WERI-Rb-1 (cell line): ENCODE data around the gene MAN1C1.

Experiments used
- DNase-seq: peaks from one replicate; pipeline ENCODE4 v3.0.0-alpha.2; 2020
- H3K27ac ChIP-seq: fragments of 250-450 bp; sonication (Bioruptor Pico); 2 replicates; pipeline ENCODE4 v1.5.1; 2020; ENCODE audit warnings: mild to moderate bottlenecking, moderate library complexity
- H3K27me3 ChIP-seq: fragments of 250-450 bp; sonication (Bioruptor Pico); 2 replicates; pipeline ENCODE4 v1.5.1; 2021; ENCODE audit warnings: mild to moderate bottlenecking, low read depth, moderate library complexity; ENCODE audit not compliant: insufficient read depth, severe bottlenecking
- H3K36me3 ChIP-seq: fragments of 250-450 bp; sonication (Bioruptor Pico); 2 replicates; pipeline ENCODE4 v1.5.1; 2020; ENCODE audit warnings: mild to moderate bottlenecking, moderate library complexity
- H3K4me3 ChIP-seq: 2 replicates; pipeline ENCODE4 v1.5.1; 2011; ENCODE audit warnings: low read depth, mild to moderate bottlenecking, control low read depth, low read length
- H3K9me3 ChIP-seq: fragments of 250-450 bp; sonication (Bioruptor Pico); 2 replicates; pipeline ENCODE4 v1.5.1; 2021; ENCODE audit warnings: mild to moderate bottlenecking, moderate library complexity; ENCODE audit not compliant: severe bottlenecking
- TF ChIP-seq, protein P1 (sequence below): IDR thresholded peaks from 2 replicates; pipeline ENCODE4 v1.5.1; 2011; ENCODE audit warnings: low read depth, mild to moderate bottlenecking, control low read depth, inconsistent platforms, low read length

The MAN1C1 gene

DNA sequence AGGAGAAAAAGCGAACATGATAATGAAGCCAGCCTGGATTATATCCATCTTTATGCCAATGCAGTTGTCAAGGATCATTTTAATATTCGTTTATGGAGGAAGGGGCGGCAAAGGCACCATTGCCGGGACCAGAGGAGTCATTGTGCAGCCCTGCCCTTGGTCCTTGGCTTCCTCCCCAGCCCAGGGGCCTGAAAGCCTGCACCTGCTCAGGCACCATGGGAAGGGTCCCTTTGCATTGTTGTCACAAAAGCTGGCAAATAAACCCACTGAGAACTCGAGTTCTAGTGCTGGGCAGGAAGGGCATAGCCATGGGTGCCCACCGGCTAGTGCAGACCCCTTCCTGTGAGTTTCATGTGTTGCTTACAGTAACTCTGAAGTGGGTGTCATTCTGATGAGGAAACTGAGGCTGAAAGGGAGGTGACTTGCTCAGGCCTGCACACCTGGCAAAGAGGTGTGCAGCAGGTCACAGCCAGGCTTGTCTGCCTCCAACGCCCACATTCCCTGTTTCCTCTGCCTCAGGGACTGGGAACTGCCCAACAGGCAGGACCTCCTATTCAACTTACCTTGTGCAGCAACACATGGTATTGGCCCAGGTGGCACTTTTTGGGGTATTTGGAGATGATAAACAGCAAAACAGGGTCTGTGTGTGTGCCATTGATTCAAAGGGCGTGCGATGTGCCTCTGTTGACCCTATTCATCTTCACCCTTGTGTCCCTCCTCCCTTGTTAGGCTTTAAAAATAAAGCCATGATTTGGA is 84.6 kb downstream of the MAN1C1 start:
- DNase-seq, result no peak
- H3K27ac ChIP-seq, result no peak overlapping the region
- no peaks in the 10 kb centered on the region for H3K36me3 ChIP-seq
- TF ChIP-seq, protein P1, sequence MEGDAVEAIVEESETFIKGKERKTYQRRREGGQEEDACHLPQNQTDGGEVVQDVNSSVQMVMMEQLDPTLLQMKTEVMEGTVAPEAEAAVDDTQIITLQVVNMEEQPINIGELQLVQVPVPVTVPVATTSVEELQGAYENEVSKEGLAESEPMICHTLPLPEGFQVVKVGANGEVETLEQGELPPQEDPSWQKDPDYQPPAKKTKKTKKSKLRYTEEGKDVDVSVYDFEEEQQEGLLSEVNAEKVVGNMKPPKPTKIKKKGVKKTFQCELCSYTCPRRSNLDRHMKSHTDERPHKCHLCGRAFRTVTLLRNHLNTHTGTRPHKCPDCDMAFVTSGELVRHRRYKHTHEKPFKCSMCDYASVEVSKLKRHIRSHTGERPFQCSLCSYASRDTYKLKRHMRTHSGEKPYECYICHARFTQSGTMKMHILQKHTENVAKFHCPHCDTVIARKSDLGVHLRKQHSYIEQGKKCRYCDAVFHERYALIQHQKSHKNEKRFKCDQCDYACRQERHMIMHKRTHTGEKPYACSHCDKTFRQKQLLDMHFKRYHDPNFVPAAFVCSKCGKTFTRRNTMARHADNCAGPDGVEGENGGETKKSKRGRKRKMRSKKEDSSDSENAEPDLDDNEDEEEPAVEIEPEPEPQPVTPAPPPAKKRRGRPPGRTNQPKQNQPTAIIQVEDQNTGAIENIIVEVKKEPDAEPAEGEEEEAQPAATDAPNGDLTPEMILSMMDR, result no peak
- no peak overlapping the region for H3K4me3 ChIP-seq
- no peaks in the 10 kb centered on the region for H3K27me3 ChIP-seq
- H3K9me3 ChIP-seq, result no peaks in the 10 kb centered on the region

DNA sequence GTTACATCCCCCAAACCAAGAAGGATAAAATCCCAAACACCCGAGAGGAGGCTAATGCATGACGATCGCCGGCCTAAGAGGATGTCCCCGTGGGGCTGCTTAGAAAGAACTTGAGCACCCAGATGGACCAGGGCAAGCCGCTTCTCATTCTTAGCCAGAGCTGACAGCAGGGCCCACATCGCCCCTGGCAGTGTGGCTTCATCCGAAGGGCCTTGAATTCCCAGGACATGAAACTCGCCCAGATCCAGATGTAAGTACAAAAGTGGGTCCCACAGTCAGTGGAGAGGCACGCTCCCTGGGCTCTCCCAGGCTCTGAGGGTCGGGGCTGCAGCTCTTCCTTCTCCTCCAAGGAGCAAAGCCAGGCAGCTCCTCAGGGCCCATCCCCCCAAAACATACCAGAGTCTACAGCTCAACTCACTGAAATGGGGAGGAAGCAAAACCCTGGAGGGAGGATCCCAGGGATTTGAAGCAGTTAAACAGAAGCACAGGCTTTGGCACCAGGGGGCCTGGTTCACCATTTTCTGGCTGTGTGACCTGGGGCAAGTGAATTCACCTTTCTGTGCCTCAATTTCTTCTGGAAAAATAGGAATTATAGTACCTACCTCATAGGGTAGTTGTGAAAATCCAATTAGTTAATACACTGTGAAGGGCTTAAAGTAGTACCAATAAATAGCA is 85.6 kb downstream of the MAN1C1 start:
- H3K9me3 ChIP-seq, result no peaks in the 10 kb centered on the region
- H3K36me3 ChIP-seq, result no peaks in the 10 kb centered on the region
- no peaks in the 10 kb centered on the region for H3K27me3 ChIP-seq
- peak; percentile 28 for DNase-seq
- no peak overlapping the region for H3K4me3 ChIP-seq
- peak overlapping the region; percentile 37; the same call in 1 of the 2 replicates for H3K27ac ChIP-seq
- TF ChIP-seq, protein P1, result no peak

DNA sequence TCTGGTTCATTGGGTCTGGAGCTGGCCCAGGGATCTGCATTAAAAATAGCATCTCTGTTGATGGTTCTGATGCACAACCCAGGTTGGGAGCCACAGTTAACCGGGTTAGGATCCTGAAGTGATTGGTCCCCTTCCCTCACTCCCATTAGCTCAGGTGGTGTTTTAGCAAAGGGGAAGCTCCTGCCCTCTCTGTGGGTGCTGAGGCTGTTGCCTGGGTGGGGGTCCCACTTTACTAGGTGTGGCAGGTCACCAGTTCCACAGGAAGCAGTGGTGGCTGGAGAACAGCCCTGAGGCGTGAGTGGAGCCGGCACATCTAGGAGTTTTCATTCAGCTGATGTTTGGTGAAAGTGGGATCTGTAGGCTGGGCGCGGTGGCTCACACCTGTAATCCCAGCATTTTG is 86.5 kb downstream of the MAN1C1 start:
- H3K36me3 ChIP-seq, result no peaks in the 10 kb centered on the region
- no peaks in the 10 kb centered on the region for H3K9me3 ChIP-seq
- no peak overlapping the region for H3K27ac ChIP-seq
- H3K4me3 ChIP-seq, result no peak overlapping the region
- TF ChIP-seq, protein P1, result no peak
- DNase-seq, result no peak
- no peaks in the 10 kb centered on the region for H3K27me3 ChIP-seq

DNA sequence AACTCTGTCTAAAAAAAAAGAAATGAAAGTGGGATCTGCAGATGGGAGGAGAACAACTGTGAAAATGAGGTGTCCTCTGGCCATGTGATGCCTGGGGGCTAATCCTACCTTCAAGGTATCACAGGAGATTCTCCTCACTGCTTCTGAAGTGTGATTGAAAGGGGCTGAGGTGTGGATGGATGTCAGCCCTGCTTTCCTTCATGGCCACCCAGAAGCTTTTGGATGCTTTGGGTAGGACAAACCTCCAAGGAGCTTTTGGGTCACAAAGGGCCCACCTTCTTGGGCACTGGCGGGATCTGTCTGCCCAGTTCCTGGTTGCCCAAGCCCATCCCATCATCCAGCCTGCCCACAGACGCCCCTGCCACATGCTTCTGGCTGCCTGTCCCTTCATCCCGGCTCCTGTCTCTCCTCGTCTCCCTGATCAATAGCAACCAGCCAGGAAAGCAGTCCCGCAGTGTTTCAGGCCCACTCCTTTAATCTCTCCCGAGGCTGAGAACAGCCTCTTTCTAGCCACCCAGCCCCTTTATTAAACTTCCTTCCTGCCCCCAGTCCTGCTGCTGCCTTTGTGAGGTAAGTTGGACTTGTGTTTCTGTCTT is 87.2 kb downstream of the MAN1C1 start:
- no peaks in the 10 kb centered on the region for H3K36me3 ChIP-seq
- TF ChIP-seq, protein P1, result no peak
- H3K9me3 ChIP-seq, result no peaks in the 10 kb centered on the region
- no peak overlapping the region for H3K4me3 ChIP-seq
- DNase-seq, result no peak
- no peaks in the 10 kb centered on the region for H3K27me3 ChIP-seq
- no peak overlapping the region for H3K27ac ChIP-seq

DNA sequence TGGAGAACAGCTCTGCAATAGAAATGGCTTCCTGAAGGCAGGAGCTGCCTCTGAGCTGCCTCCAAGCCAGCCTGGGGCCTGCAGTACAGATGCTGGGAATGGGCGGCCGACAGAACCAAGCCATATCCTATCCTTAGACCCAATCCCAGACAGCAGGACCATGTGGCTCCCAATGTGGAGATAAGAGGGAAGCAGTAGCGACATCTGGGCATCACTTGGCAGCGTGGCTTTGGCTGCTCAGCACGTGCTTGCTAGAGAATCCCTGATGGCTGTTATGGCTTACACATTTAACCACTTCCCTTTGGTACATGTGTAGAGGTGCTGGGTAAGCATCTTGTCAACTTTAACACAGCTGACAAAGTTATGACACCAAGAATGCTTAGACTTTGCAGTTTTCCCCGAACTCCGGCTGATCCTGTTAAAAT is 87.7 kb downstream of the MAN1C1 start:
- Histone ChIP-seq H3K36me3 (no peaks in the 10 kb centered on the region), H3K27me3 (no peaks in the 10 kb centered on the region), H3K9me3 (no peaks in the 10 kb centered on the region), H3K27ac (no peak overlapping the region), H3K4me3 (no peak overlapping the region)
- DNase-seq, result no peak
- TF ChIP-seq, protein P1, result no peak
